ENCODE results near the gene FAM81A. TPM values are rescaled to one million over a fixed set of nuclear protein-coding genes. Genes with fewer than 3 reads are reported as not detected.
A peak's percentile ranks its signal among the peaks of the same experiment; 100 is the strongest.

The FAM81A gene
- total RNA-seq, 4 donors from 2014 or later = 0.27 to 14.3 (median 2.4) TPM

GRCh38 chr15:59492389-59493377 is 54.7 kb downstream of the FAM81A start:
- intact Hi-C loops (cut with DNase I) = loop anchor here (5.0 to 10.0 kb wide), 2 partner anchors 248 to 515 kb away; no protein-coding TSS in a partner anchor
- 27 to 28% methylated on average over 11 of the region's 11 CpGs for WGBS, 2 donors
- no peak overlapping the region for H3K4me3 ChIP-seq (replicated peaks in 1 of 3)

GRCh38 chr15:59501597-59501996 is 63.6 kb downstream of the FAM81A start:
- Histone ChIP-seq H3K36me3 (no peaks in the 10 kb centered on the region), H3K9me3 (no peaks in the 10 kb centered on the region), H3K27me3 (no peaks in the 10 kb centered on the region), H3K4me3 (replicated peaks in 1 of 3) (no peak overlapping the region), H3K27ac (no peak overlapping the region), H3K4me1 (no peaks in the 10 kb centered on the region)
- TF ChIP-seq CTCF (IDR thresholded peaks at IDR 0.05) = peak in 2 of 6 experiments; percentile 15 to 35
- TF ChIP-seq POLR2A (IDR thresholded peaks at IDR 0.05) = no peak
- 61 to 63% methylated on average over 5 of the region's 5 CpGs for WGBS, 2 donors
- DNase-seq = no peak
- intact Hi-C loops (cut with DNase I) = no loop called here

More at GRCh38 chr15:59492389-59493377, 54.7 kb downstream of the FAM81A start:
- peak; percentile 51 to 91 (median 79) for TF ChIP-seq CTCF (IDR thresholded peaks at IDR 0.05)
- TF ChIP-seq POLR2A (IDR thresholded peaks at IDR 0.05) = no peak
- H3K27ac ChIP-seq = no peak overlapping the region
- no peaks in the 10 kb centered on the region for H3K9me3 ChIP-seq
- H3K4me1 ChIP-seq = peaks cover 3 to 5% of the 10 kb centered on the region in 2 donors
- peak; percentile 56 to 66 for DNase-seq
- H3K36me3 ChIP-seq = no peaks in the 10 kb centered on the region
- H3K27me3 ChIP-seq = no peaks in the 10 kb centered on the region

- Histone ChIP-seq H3K27ac (no peak overlapping the region), H3K36me3 (no peaks in the 10 kb centered on the region), H3K4me1 (no peaks in the 10 kb centered on the region), H3K27me3 (no peaks in the 10 kb centered on the region), H3K9me3 (no peaks in the 10 kb centered on the region), H3K4me3 (replicated peaks in 1 of 3) (no peak overlapping the region)
- DNase-seq = no peak
- intact Hi-C loops (cut with DNase I) = no loop called here
- WGBS, 2 donors = 90 to 98% methylated on average over 2 of the region's 2 CpGs
- no peak for TF ChIP-seq CTCF (IDR thresholded peaks at IDR 0.05)
Observed at GRCh38 chr15:59515190-59515589, 77.2 kb downstream of the FAM81A start.

- Histone ChIP-seq H3K4me1 (no peaks in the 10 kb centered on the region), H3K36me3 (no peaks in the 10 kb centered on the region), H3K4me3 (replicated peaks in 1 of 3) (no peak overlapping the region), H3K9me3 (no peaks in the 10 kb centered on the region), H3K27ac (no peak overlapping the region), H3K27me3 (no peaks in the 10 kb centered on the region)
- TF ChIP-seq CTCF (IDR thresholded peaks at IDR 0.05) (no peak), POLR2A (IDR thresholded peaks at IDR 0.05) (no peak)
- intact Hi-C loops (cut with DNase I) = no loop called here
- DNase-seq = no peak
- 86 to 87% methylated on average over 9 of the region's 9 CpGs for WGBS, 2 donors
Observed at GRCh38 chr15:59516655-59517461, 78.9 kb downstream of the FAM81A start.

Measured in thyroid gland (tissue), 4 donors.